GM19452 (cell line): ENCODE results near the gene STOM.
"Not testable (repeated sequence)": the region's sequence is repeated elsewhere in the genome, so short reads cannot be mapped to it uniquely, and the experiment has no call there.

Experiments
- ATAC-seq: cut with Tn5 transposase; IDR thresholded peaks from one replicate; pipeline ENCODE4 v1.9.1; 2021; ENCODE audit not compliant: unreplicated experiment

STOM gene

GRCh38 chr9:121369595-121370265 is at the start of gene STOM:
STOM (minus strand) TSS chr9:121370250; CDS start chr9:121370187, 63 bp downstream.
- ATAC-seq, result peak; percentile 54

GRCh38 chr9:121411993-121412392 is 41.9 kb upstream of the STOM start:
- ATAC-seq, result no peak

GRCh38 chr9:121405899-121406298 is 35.8 kb upstream of the STOM start:
- ATAC-seq, result no peak

- no peak for ATAC-seq
Observed at GRCh38 chr9:121404906-121405305, 34.9 kb upstream of the STOM start.

DNA sequence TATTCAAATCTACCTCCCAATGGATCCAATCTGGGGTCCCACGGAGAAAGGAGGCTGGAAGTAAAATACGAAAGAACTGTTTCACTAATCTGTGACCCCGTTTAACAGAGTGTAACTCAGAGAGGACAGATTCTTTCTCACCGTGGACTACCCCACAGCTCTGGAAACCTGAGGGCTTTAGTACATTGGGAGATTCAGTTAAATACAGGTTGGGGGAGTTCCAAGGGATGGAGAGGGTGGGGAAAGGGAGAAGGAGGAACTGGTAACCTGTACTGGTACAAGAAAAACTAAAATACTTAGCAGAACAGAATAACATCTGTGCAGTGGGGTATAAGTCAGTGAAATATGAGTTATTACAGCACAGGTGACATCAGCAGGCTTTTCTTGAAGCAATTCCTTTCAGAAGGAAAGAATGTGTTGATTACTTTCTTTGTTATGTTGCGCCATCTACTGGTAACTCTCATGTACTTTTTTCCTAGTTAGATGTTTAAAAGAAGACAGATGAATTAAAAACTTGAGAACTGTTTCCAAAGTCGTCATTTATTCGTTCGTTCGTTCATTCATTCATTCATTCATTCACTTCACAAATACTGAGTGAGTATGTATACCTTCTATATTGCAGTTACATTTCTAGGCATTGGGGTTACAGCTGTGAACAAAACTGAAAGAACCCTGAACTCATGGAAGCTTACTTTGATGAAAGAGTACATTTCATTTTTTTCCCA is 30.0 kb upstream of the STOM start:
- ATAC-seq, result no peak

DNA sequence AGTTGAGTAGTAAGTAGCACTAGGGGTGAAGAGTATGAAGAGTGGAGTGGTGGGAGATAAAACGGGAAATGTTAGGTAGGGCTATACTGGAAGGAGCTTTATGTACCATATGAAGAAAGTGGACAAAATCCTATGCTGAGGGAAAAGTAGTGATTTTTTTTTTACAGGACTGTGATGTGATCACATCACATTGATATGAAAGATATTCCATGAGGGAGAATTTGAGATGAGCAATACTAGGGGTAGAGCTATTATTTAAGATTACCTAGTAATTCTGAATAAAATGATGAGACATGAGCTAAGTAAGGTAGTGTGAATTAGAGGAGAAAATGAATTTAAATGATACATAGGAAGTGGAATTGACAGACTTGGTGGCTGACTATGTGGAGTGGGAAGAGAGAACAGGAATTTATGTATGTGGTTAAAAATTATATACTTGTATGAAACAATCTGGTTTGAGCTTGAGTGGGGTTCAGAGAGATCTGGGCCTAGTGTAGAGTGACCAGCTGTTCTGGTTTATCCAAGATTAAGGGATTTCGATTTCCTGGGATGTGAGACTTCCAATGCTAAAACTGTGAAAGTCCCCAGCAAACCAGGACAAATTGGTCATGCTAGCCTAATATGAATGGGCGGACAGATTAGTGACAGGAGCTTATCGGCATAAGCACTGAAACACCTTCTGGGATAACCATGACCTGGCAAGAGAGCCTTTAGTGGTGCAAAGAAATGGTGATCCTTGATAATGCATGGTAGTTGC is 29.3 kb upstream of the STOM start:
- ATAC-seq, result no peak

GRCh38 chr9:121398374-121398773 is 28.3 kb upstream of the STOM start:
- ATAC-seq, result no peak

- ATAC-seq, result not testable (repeated sequence)
Observed at GRCh38 chr9:121397277-121397676, 27.2 kb upstream of the STOM start.

DNA sequence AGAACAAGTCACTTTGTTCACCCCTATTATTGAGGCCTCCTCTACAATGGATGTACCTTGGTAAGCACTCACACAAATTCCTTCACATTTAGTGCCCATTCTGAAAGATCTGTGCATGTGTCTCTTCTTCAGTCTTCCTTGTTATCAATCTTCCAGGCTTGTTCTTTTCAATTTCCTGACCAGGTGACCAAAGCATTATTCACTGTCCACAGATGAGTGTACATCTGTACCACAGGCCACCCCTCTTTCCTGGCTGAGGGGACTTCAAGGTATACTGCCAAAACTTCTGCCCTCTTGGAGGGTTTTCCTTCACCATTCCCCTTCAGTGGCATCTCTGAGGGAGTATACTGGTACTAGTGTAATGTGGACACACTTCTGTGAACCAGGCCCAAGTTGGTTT is 25.5 kb upstream of the STOM start:
- ATAC-seq, result no peak

- no peak for ATAC-seq
Observed at GRCh38 chr9:121394292-121394691, 24.2 kb upstream of the STOM start.

DNA sequence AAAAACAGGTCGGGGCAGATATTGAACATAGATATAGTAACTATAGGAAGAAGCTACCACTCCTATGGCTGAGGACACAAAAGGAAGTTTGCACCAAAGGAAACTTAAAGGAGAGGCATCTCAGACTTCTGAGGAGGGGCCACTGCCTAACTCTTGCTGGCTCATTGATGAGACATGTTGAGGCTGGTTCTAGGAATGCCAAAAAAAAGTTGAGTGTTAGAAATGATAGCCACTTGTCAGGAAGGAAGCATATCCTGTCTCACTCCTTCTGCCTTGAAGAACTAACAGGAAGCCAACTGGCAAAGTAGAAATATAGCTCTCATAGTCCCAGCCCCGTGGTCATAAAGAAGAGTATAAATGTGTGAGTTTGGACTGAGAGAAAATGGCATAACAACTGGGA is 23.3 kb upstream of the STOM start:
- ATAC-seq, result no peak

DNA sequence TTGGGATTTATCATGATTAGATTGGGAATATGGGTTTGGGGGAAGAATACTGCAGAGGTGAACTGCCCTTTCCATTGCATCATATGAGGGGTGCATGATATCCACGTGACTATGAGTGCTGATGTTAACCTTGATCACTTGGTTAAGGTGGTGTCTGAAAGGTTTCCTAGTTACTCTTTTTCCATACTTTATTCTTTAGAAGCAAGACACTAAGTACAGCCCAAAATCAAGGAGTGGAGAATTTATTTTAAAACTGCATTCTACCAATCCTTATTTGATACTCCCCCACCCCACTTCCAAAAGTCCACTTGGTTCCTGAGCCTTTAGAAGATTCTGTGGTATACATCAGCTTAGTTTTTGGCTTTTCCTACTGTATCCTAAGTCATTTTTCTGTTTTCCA is 20.3 kb upstream of the STOM start:
- no peak for ATAC-seq

GRCh38 chr9:121388140-121388905 is 18.3 kb upstream of the STOM start:
- no peak for ATAC-seq

GRCh38 chr9:121386442-121387175 is 16.6 kb upstream of the STOM start:
- ATAC-seq, result no peak

DNA sequence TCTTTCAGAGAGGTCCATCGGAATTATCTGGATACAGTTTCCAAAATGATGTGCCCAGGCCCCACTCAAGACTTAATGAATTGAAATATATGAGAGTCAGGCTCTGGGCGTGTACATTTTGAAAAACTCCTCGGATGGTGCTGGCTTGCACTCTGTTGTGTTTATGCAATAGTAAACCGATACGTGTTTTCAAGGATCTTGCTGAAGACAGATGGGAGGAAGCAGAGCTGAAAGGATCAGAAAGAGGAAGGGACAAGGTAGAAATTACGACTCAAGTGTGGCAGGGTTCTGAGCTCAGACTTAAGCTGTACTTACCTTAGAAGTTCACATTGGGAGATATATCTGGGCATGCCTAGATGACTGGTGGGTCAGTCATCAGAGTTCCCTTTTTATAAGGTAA is 13.7 kb upstream of the STOM start:
- ATAC-seq, result no peak

DNA sequence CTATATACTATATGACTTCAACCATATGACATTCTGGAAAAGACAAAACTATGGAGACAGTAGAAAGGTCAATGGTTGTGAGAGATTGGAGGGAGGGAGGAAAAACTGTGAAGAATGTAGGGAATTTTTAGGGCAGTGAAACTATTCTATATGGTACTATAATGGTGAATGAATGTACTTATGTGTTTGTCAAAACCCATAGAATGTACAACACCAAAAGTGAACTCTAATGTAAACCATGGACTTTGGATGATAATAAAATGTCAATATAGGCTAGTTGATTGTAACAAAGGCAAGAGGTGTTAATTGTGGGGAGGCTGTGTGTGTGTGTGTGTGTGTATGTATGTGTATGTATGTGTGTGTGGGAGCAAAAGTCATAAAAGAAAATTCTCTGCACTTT is 10.8 kb upstream of the STOM start:
- no peak for ATAC-seq

- ATAC-seq, result no peak
Observed at GRCh38 chr9:121376214-121376830, 6.3 kb upstream of the STOM start.

DNA sequence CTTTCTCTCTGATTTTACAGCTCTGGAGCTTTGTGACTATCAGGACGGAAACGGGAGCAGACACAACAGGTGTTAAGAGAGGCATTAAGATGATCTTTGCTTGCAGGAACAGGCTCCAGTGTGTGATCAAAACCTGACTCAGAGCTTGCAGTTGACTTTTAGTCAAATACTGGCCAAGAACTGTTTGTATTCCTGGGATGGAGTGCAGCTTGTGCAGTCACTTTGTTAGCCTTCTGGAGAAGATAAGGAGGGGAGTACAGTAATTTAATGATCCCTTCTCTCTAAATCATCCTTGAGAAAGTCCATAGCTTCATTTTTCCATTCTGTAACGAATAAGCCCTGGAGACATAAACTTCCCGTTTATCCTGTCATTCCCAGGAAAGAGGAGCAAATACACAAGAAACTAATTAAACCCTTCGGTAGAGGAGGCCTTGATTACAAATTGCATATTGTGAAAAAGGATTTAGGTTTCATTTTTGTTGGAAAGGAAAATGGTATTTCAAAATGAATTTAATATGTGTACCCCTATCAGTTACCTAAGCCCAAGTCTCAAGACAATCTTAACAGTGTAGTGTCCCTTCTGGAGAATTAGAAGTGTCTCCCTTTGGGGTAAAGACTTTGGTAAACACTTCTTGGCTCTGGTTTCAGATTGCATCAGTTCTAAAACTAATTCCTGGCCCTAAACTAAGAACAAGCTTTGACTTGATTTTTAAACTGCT is 3.1 kb upstream of the STOM start:
- ATAC-seq, result no peak

DNA sequence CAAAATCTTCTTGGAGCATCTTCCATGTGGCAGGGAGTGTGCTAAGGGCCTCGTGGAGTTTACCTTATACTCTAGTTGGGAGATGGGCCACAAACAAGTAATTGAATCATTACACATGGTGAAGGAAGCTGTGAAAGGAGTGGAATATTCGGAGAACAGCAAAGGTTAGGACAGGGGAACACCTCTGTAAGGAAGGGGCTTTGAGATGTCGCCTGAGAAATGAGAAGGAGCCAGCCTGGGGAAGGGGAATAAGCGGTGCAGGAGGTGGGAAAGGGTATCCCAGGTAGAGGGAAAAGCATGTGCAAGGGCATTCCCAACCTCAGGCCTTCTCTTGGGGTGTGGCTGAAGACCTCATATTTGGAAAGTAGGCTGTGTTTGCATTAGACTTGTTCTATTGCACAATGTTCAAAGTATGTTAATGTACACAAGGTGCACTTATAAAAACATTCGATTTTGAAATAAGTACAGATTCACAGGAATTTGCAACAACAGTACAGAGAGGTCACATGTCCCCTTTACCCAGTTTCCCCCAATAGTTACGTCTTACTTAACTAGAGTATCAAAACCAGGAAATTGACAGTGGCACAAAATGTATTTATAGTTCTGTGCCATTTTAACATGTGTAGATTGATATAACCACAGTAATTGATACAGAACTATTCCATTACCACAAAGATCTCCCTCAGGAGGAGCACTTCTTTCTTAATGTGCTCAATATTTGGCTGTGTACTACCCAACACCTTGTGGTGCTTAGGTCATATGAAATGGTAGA is 2.4 kb upstream of the STOM start:
- no peak for ATAC-seq
